HG03457 (cell line): ENCODE results near the gene BMP2.

Experiments used
- ATAC-seq: cut with Tn5 transposase; IDR thresholded peaks from one replicate; pipeline ENCODE4 v1.9.1; 2021; ENCODE audit warnings: moderate number of reproducible peaks; ENCODE audit not compliant: unreplicated experiment

Gene BMP2

GRCh38 chr20:6828794-6829423, 61.4 kb downstream of the BMP2 start:
- ATAC-seq: peak; percentile 98

- no peak for ATAC-seq
Observed at GRCh38 chr20:6829510-6830116, 62.1 kb downstream of the BMP2 start.
